Measurements from ENCODE around the gene WDR36. TPM values are rescaled to one million over a fixed set of nuclear protein-coding genes. Genes with fewer than 3 reads are reported as not detected.

WDR36 gene
- total and polyA plus RNA-seq, 2 of the 8 experiments (the other 6 are each of a cell fraction or from before 2014, with no cell fraction given), result 9.3 to 41.8 TPM

GRCh38 chr5:111153483-111153882, 61.3 kb downstream of the WDR36 start:
- H3K23me2 ChIP-seq (ENCODE audit: low read depth, low read length), result no peaks in the 10 kb centered on the region
- no peak overlapping the region for H3K9ac ChIP-seq (replicated peaks in 1 of 4; ENCODE audit: extremely low read depth in 1 of 4, low read depth in 3 of 4, low read length in 3 of 4)
- no peak overlapping the region for H3K4me2 ChIP-seq (ENCODE audit: insufficient read depth in 1 of 2, low read depth in 2 of 2, low read length in 2 of 2)
- no peak overlapping the region for H2BK5ac ChIP-seq (ENCODE audit: low read depth, low read length)
- H4K20me1 ChIP-seq (replicated peaks in 1 of 2; ENCODE audit: control insufficient read depth in 1 of 2, insufficient read depth in 2 of 2, low read length in 2 of 2), result no peaks in the 10 kb centered on the region
- H3K4me3 ChIP-seq (ENCODE audit: extremely low read depth in 1 of 4, insufficient read depth in 2 of 4, low read depth in 3 of 4, low read length in 4 of 4), result no peak overlapping the region
- H3K9me3 ChIP-seq (ENCODE audit: insufficient read depth in 2 of 2, low read depth in 1 of 2, low read length in 1 of 2), result no peaks in the 10 kb centered on the region
- ChIA-PET POLR2A (ENCODE audit: partially characterized antibody) (no interaction called here), CTCF (ENCODE audit: partially characterized antibody) (no interaction called here)
- 82% methylated on average over 1 of the region's 1 CpG; no CpG with 5 or more reads in 1 of the 2 experiments for WGBS, 2 experiments (ENCODE audit: extremely low coverage in 1 of 2, insufficient coverage in 1 of 2, insufficient read length in 1 of 2, insufficient replicate concordance in 2 of 2, low coverage in 1 of 2, low lambda C conversion rate in 2 of 2, missing lambda C conversion rate in 1 of 2)
- no peak overlapping the region for H4K5ac ChIP-seq (ENCODE audit: insufficient read length, low read depth, low read length)
- no peak overlapping the region for H4K8ac ChIP-seq (ENCODE audit: extremely low read depth, insufficient read depth, low read length)
- no peak overlapping the region for H3K23ac ChIP-seq (ENCODE audit: insufficient read length)
- no peaks in the 10 kb centered on the region for H3K4me1 ChIP-seq (replicated peaks in 1 of 4; ENCODE audit: control insufficient read depth in 3 of 4, insufficient read depth in 4 of 4, low read length in 3 of 4)
- H3K4ac ChIP-seq (replicated peaks; ENCODE audit: insufficient read length, low read depth, low read length), result no peak overlapping the region
- H3K27ac ChIP-seq (ENCODE audit: low read depth, low read length), result no peak overlapping the region
- H2BK20ac ChIP-seq (ENCODE audit: low read length), result no peak overlapping the region
- H3K79me2 ChIP-seq (ENCODE audit: control insufficient read depth in 1 of 2, insufficient read depth in 2 of 2, low read length in 2 of 2), result no peaks in the 10 kb centered on the region
- no peak overlapping the region for H3K18ac ChIP-seq (ENCODE audit: extremely low read depth, low read length)
- H3K79me1 ChIP-seq (ENCODE audit: low read depth, low read length), result no peaks in the 10 kb centered on the region
- H4K91ac ChIP-seq (replicated peaks; ENCODE audit: insufficient read length, low read length), result no peak overlapping the region
- H2BK120ac ChIP-seq (replicated peaks; ENCODE audit: low read depth, low read length), result no peak overlapping the region
- H3K14ac ChIP-seq (ENCODE audit: insufficient read length), result no peak overlapping the region
- H2BK12ac ChIP-seq (ENCODE audit: low read depth, low read length), result no peak overlapping the region
- no peak overlapping the region for H2BK15ac ChIP-seq (ENCODE audit: low read length)
- no peak overlapping the region for H2AFZ ChIP-seq (ENCODE audit: low read length)
- no peak overlapping the region for H3K56ac ChIP-seq (replicated peaks; ENCODE audit: insufficient read length, low read depth, low read length)
- H3K27me3 ChIP-seq (replicated peaks in 1 of 4; ENCODE audit: control insufficient read depth in 3 of 4, extremely low read depth in 1 of 4, insufficient read depth in 3 of 4, low read length in 3 of 4), result peaks cover 0 to 1% (median 0%) of the 10 kb centered on the region in 4 experiments; a peak in 1 of 7 replicates
- FAIRE-seq (no peak), DNase-seq (ENCODE audit: low read depth in 1 of 2, low spot score in 2 of 2) (no peak)
- TF ChIP-seq MAX (IDR thresholded peaks at IDR 0.05), result no peak
- TF ChIP-seq ASH2L (IDR thresholded peaks at IDR 0.05; ENCODE audit: low read length), result no peak
- TF ChIP-seq SIRT6 (IDR thresholded peaks at IDR 0.05; ENCODE audit: low read length), result no peak
- TF ChIP-seq ATF3 (IDR thresholded peaks at IDR 0.05; ENCODE audit: insufficient read depth, low read depth, low read length), result no peak
- no peak for TF ChIP-seq TCF12 (IDR thresholded peaks at IDR 0.05; ENCODE audit: low read depth, low read length)
- TF ChIP-seq RAD21 (IDR thresholded peaks at IDR 0.05 in 1 of 2, conservative IDR thresholded peaks at IDR 0.05 in 1 of 2; ENCODE audit: low read depth in 2 of 2, low read length in 2 of 2), result no peak
- TF ChIP-seq ATF2 (IDR thresholded peaks at IDR 0.05; ENCODE audit: low read length), result no peak
- no peak for TF ChIP-seq JUN (IDR thresholded peaks at IDR 0.05; ENCODE audit: low read depth, low read length)
- no peak for TF ChIP-seq RFX5 (IDR thresholded peaks at IDR 0.05; ENCODE audit: borderline replicate concordance, low read depth, low read length)
- no peak for TF ChIP-seq CTBP2 (IDR thresholded peaks at IDR 0.05; ENCODE audit: borderline replicate concordance, insufficient read depth, insufficient read length, low read length)
- no peaks in the 10 kb centered on the region for H3K36me3 ChIP-seq (ENCODE audit: control insufficient read depth in 2 of 4, insufficient read depth in 4 of 4, low read length in 3 of 4)
- no peak overlapping the region for H2AK5ac ChIP-seq (ENCODE audit: low read depth, low read length)
